Measurements from ENCODE around the gene BRAF. TPM values are rescaled to one million over a fixed set of nuclear protein-coding genes. Genes with fewer than 3 reads are reported as not detected.
"Not testable (repeated sequence)": the region's sequence is repeated elsewhere in the genome, so short reads cannot be mapped to it uniquely, and the experiment has no call there.

Gene BRAF
- total and polyA plus RNA-seq, 2 experiments from 2014 or later: 14.0 to 42.0 TPM

GRCh38 chr7:140670343-140670935 lies 254.3 kb downstream of the BRAF start:
- H4K20me1 ChIP-seq (ENCODE audit: insufficient read depth, poor library complexity, severe bottlenecking): no peaks in the 10 kb centered on the region
- no peak overlapping the region for H3K4me2 ChIP-seq
- TF ChIP-seq EZH2 (IDR thresholded peaks at IDR 0.05; ENCODE audit: borderline replicate concordance) (no peak), CTCF (IDR thresholded peaks at IDR 0.05; ENCODE audit: poor library complexity) (no peak), EZH2phosphoT487 (IDR thresholded peaks at IDR 0.05; ENCODE audit: low read depth, severe bottlenecking, unreplicated experiment) (no peak)
- no peak overlapping the region for H3K27ac ChIP-seq
- H3K9me2 ChIP-seq (replicated peaks; ENCODE audit: insufficient read depth): no peaks in the 10 kb centered on the region
- peaks cover 14% of the 10 kb centered on the region for H3K4me1 ChIP-seq (ENCODE audit: insufficient read depth)
- H3K4me3 ChIP-seq: no peak overlapping the region
- H3K79me2 ChIP-seq: no peaks in the 10 kb centered on the region
- H3K36me3 ChIP-seq (replicated peaks; ENCODE audit: insufficient read depth, low read depth): no peaks in the 10 kb centered on the region
- no peaks in the 10 kb centered on the region for H3K27me3 ChIP-seq
- 88% methylated on average over 4 of the region's 4 CpGs for WGBS (ENCODE audit: low lambda C conversion rate, missing lambda C conversion rate)
- H2AFZ ChIP-seq: no peak overlapping the region
- no peak for DNase-seq (ENCODE audit: low spot score)
- H3K9me3 ChIP-seq (ENCODE audit: low read depth): no peaks in the 10 kb centered on the region

- DNase-seq (ENCODE audit: low spot score); H3K9me3 ChIP-seq (ENCODE audit: low read depth); H3K27ac ChIP-seq; H3K36me3 ChIP-seq (replicated peaks; ENCODE audit: insufficient read depth, low read depth); H2AFZ ChIP-seq; H4K20me1 ChIP-seq (ENCODE audit: insufficient read depth, poor library complexity, severe bottlenecking); H3K4me3 ChIP-seq; H3K27me3 ChIP-seq; H3K9me2 ChIP-seq (replicated peaks; ENCODE audit: insufficient read depth); H3K4me2 ChIP-seq; H3K79me2 ChIP-seq: not testable (repeated sequence)
- H3K4me1 ChIP-seq (ENCODE audit: insufficient read depth): peaks cover 14% of the 10 kb centered on the region
- 93% methylated on average over 10 of the region's 10 CpGs for WGBS (ENCODE audit: low lambda C conversion rate, missing lambda C conversion rate)
Measured at GRCh38 chr7:140669862-140670261, 254.9 kb downstream of the BRAF start.

- Histone ChIP-seq H3K36me3 (replicated peaks; ENCODE audit: insufficient read depth, low read depth) (no peaks in the 10 kb centered on the region), H3K9me3 (ENCODE audit: low read depth) (no peaks in the 10 kb centered on the region), H3K27me3 (no peaks in the 10 kb centered on the region), H3K4me1 (ENCODE audit: insufficient read depth) (peaks cover 9% of the 10 kb centered on the region), H3K9me2 (replicated peaks; ENCODE audit: insufficient read depth) (no peaks in the 10 kb centered on the region), H3K27ac (no peak overlapping the region), H2AFZ (no peak overlapping the region), H3K4me2 (no peak overlapping the region), H4K20me1 (ENCODE audit: insufficient read depth, poor library complexity, severe bottlenecking) (no peaks in the 10 kb centered on the region), H3K79me2 (no peaks in the 10 kb centered on the region), H3K4me3 (no peak overlapping the region)
- DNase-seq (ENCODE audit: low spot score): no peak
- TF ChIP-seq CTCF (IDR thresholded peaks at IDR 0.05; ENCODE audit: poor library complexity): no peak
- no peak for TF ChIP-seq EZH2 (IDR thresholded peaks at IDR 0.05; ENCODE audit: borderline replicate concordance)
- no peak for TF ChIP-seq EZH2phosphoT487 (IDR thresholded peaks at IDR 0.05; ENCODE audit: low read depth, severe bottlenecking, unreplicated experiment)
- WGBS (ENCODE audit: low lambda C conversion rate, missing lambda C conversion rate): 94% methylated on average over 3 of the region's 3 CpGs
Measured at GRCh38 chr7:140669352-140669751, 255.4 kb downstream of the BRAF start.

Small RNA genes within 50 kb of the gene (small RNA-seq; reads per million reads assigned to genes)
- gene AC006006.1: not detected
- not detected for gene RNU6-85P

Other genes with a start within 250 kb of the BRAF start
- gene NDUFB2, start 228.2 kb downstream of the BRAF start, total RNA-seq: 343 and 372 TPM in 2 replicates
- 312 and 379 TPM in 2 replicates for gene NDUFB2, start 228.2 kb downstream of the BRAF start, polyA plus RNA-seq
- 33.8 and 37.6 TPM in 2 replicates for gene MRPS33, start 90.0 kb upstream of the BRAF start, total RNA-seq
- gene MRPS33, start 90.0 kb upstream of the BRAF start, polyA plus RNA-seq: 71.0 and 82.9 TPM in 2 replicates
- gene TMEM178B, start 149.1 kb upstream of the BRAF start, total RNA-seq: 0.30 and 0.36 TPM in 2 replicates
- gene TMEM178B, start 149.1 kb upstream of the BRAF start, polyA plus RNA-seq: 0.24 and 0.26 TPM in 2 replicates